GDM1 (cell line): Measurements from ENCODE around the gene PRADC1.

Source experiments
- DNase-seq: peaks from one replicate; lab custom pipeline; 2025; lab: John Stamatoyannopoulos, UW

PRADC1 gene

GRCh38 chr2:73258913-73259215 is 25.8 kb upstream of the PRADC1 start:
- no peak for DNase-seq

GRCh38 chr2:73258186-73258912 is 25.3 kb upstream of the PRADC1 start:
- DNase-seq, result no peak

GRCh38 chr2:73257425-73258125 is 24.5 kb upstream of the PRADC1 start:
- DNase-seq, result no peak

GRCh38 chr2:73257021-73257420 is 24.0 kb upstream of the PRADC1 start:
- no peak for DNase-seq

- DNase-seq, result no peak
Observed at GRCh38 chr2:73256618-73256922, 23.5 kb upstream of the PRADC1 start.

GRCh38 chr2:73255907-73256617 is 23.0 kb upstream of the PRADC1 start:
- DNase-seq, result no peak

- DNase-seq, result no peak
Observed at GRCh38 chr2:73255007-73255644, 22.1 kb upstream of the PRADC1 start.

GRCh38 chr2:73254343-73255006 is 21.4 kb upstream of the PRADC1 start:
- no peak for DNase-seq

GRCh38 chr2:73253901-73254300 is 20.9 kb upstream of the PRADC1 start:
- DNase-seq, result no peak

- DNase-seq, result no peak
Observed at GRCh38 chr2:73253400-73253799, 20.4 kb upstream of the PRADC1 start.

- no peak for DNase-seq
Observed at GRCh38 chr2:73252238-73253027, 19.4 kb upstream of the PRADC1 start.

- DNase-seq, result no peak
Observed at GRCh38 chr2:73250872-73251846, 18.1 kb upstream of the PRADC1 start.

GRCh38 chr2:73249636-73250035 is 16.6 kb upstream of the PRADC1 start:
- no peak for DNase-seq

- no peak for DNase-seq
Observed at GRCh38 chr2:73246850-73247249, 13.8 kb upstream of the PRADC1 start.

- no peak for DNase-seq
Observed at GRCh38 chr2:73244580-73244979, 11.5 kb upstream of the PRADC1 start.

GRCh38 chr2:73243884-73244570 is 11.0 kb upstream of the PRADC1 start:
- DNase-seq, result no peak

GRCh38 chr2:73239776-73240175 is 6.7 kb upstream of the PRADC1 start:
- DNase-seq, result no peak

GRCh38 chr2:73238976-73239375 is 5.9 kb upstream of the PRADC1 start:
- no peak for DNase-seq

GRCh38 chr2:73238149-73238548 is 5.1 kb upstream of the PRADC1 start:
- DNase-seq, result no peak

GRCh38 chr2:73237168-73237567 is 4.1 kb upstream of the PRADC1 start:
- no peak for DNase-seq
